ENCODE results near the gene SNX20.

GRCh38 chr16:50640919-50641817 lies 39.9 kb downstream of the SNX20 start:
- TF ChIP-seq CTCF (IDR thresholded peaks at IDR 0.05; ENCODE audit: insufficient read depth, low read length, poor library complexity, severe bottlenecking): no peak
- TF ChIP-seq EZH2phosphoT487 (conservative IDR thresholded peaks at IDR 0.05; ENCODE audit: low read length): no peak

Measured in SU-DHL-6 (cell line).